Measurements from ENCODE around the gene SLC22A12. TPM values are rescaled to one million over a fixed set of nuclear protein-coding genes. Genes with fewer than 3 reads are reported as not detected.

SLC22A12 gene
- polyA plus RNA-seq, 1 of the 3 experiments (the other 2 are of a cell fraction) = not detected

GRCh38 chr11:64546600-64546999, 44.4 kb upstream of the SLC22A12 start:
- H3K9me2 ChIP-seq = no peaks in the 10 kb centered on the region
- no peak for DNase-seq
- H3K36me3 ChIP-seq (replicated peaks in 1 of 2; ENCODE audit: control insufficient read depth in 1 of 2, insufficient read depth in 2 of 2, low read length in 1 of 2) = no peaks in the 10 kb centered on the region
- no peaks in the 10 kb centered on the region for H3F3A ChIP-seq (replicated peaks; ENCODE audit: insufficient read depth)
- TF ChIP-seq RXRA (IDR thresholded peaks at IDR 0.05; ENCODE audit: borderline replicate concordance, low read depth) = no peak
- no peak for TF ChIP-seq EZH2phosphoT487 (IDR thresholded peaks at IDR 0.05; ENCODE audit: borderline replicate concordance, low read depth)
- no peak for TF ChIP-seq SIN3A (IDR thresholded peaks at IDR 0.05; ENCODE audit: borderline replicate concordance, low read depth, low read length)
- TF ChIP-seq RCOR1 (IDR thresholded peaks at IDR 0.05; ENCODE audit: low read length) = no peak
- TF ChIP-seq EP300 (IDR thresholded peaks at IDR 0.05; ENCODE audit: borderline replicate concordance in 1 of 2, low read depth in 1 of 2, low read length in 1 of 2) = no peak
- H3K4me1 ChIP-seq (ENCODE audit: control insufficient read depth in 1 of 2, insufficient read depth in 2 of 2, low read depth in 1 of 2, low read length in 1 of 2) = no peaks in the 10 kb centered on the region
- H3K27ac ChIP-seq (ENCODE audit: low read depth in 2 of 2, low read length in 1 of 2) = no peak overlapping the region
- no peaks in the 10 kb centered on the region for H3K79me2 ChIP-seq (ENCODE audit: insufficient read depth)
- no peak overlapping the region for H2AFZ ChIP-seq (ENCODE audit: low read depth)
- WGBS (ENCODE audit: low lambda C conversion rate) = 67% methylated on average over 8 of the region's 8 CpGs
- H3K9ac ChIP-seq = no peak overlapping the region
- H3K4me2 ChIP-seq = no peak overlapping the region
- H3K27me3 ChIP-seq (ENCODE audit: insufficient read depth) = no peaks in the 10 kb centered on the region; the same call in 1 of the 2 replicates
- POLR2A ChIA-PET = no interaction called here
- CTCF ChIA-PET = interaction anchor here (1.5 to 5.0 kb wide), 2 partner anchors 28 to 102 kb away, joined by 3 to 27 read pairs; no protein-coding TSS in a partner anchor
- H3K9me3 ChIP-seq = no peaks in the 10 kb centered on the region
- H4K20me1 ChIP-seq (ENCODE audit: insufficient read depth) = no peaks in the 10 kb centered on the region
- H3K4me3 ChIP-seq (ENCODE audit: low read depth in 2 of 2, low read length in 1 of 2) = no peak overlapping the region

- ChIA-PET CTCF (interaction anchor here (0.7 to 5.0 kb wide), 3 partner anchors 39 to 100 kb away, joined by 3 to 27 read pairs (median 12); no protein-coding TSS in a partner anchor), POLR2A (interaction anchor here (0.7 kb wide), 1 partner anchor 159 kb away, joined by 4 read pairs; no protein-coding TSS in a partner anchor)
- no peaks in the 10 kb centered on the region for H3K79me2 ChIP-seq (ENCODE audit: insufficient read depth)
- no peaks in the 10 kb centered on the region for H3F3A ChIP-seq (replicated peaks; ENCODE audit: insufficient read depth)
- H3K36me3 ChIP-seq (replicated peaks in 1 of 2; ENCODE audit: control insufficient read depth in 1 of 2, insufficient read depth in 2 of 2, low read length in 1 of 2) = no peaks in the 10 kb centered on the region
- H3K9me2 ChIP-seq = no peaks in the 10 kb centered on the region
- DNase-seq = no peak
- H3K9me3 ChIP-seq = no peaks in the 10 kb centered on the region
- H3K9ac ChIP-seq = no peak overlapping the region
- peaks cover 0 to 5% of the 10 kb centered on the region in 2 experiments; a peak in 1 of 4 replicates for H3K4me1 ChIP-seq (ENCODE audit: control insufficient read depth in 1 of 2, insufficient read depth in 2 of 2, low read depth in 1 of 2, low read length in 1 of 2)
- H3K27ac ChIP-seq (ENCODE audit: low read depth in 2 of 2, low read length in 1 of 2) = no peak overlapping the region
- no peak overlapping the region for H3K4me3 ChIP-seq (ENCODE audit: low read depth in 2 of 2, low read length in 1 of 2)
- no peak overlapping the region for H2AFZ ChIP-seq (ENCODE audit: low read depth)
- H3K27me3 ChIP-seq (ENCODE audit: insufficient read depth) = no peaks in the 10 kb centered on the region; the same call in 1 of the 2 replicates
- TF ChIP-seq ZBTB33 (IDR thresholded peaks at IDR 0.05; ENCODE audit: borderline replicate concordance, low read depth) (no peak), CTCF (IDR thresholded peaks at IDR 0.05) (no peak), TAF1 (IDR thresholded peaks at IDR 0.05; ENCODE audit: borderline replicate concordance, low read depth, low read length) (no peak), NRF1 (IDR thresholded peaks at IDR 0.05; ENCODE audit: low read depth, low read length) (no peak), MEF2A (IDR thresholded peaks at IDR 0.05; ENCODE audit: borderline replicate concordance, low read depth) (no peak), PBX3 (IDR thresholded peaks at IDR 0.05) (no peak), USF2 (IDR thresholded peaks at IDR 0.05; ENCODE audit: borderline replicate concordance, low read depth, low read length) (no peak), FOSL2 (IDR thresholded peaks at IDR 0.05; ENCODE audit: borderline replicate concordance, low read depth) (no peak), EZH2phosphoT487 (IDR thresholded peaks at IDR 0.05; ENCODE audit: borderline replicate concordance, low read depth) (no peak)
- no peak overlapping the region for H3K4me2 ChIP-seq
- WGBS (ENCODE audit: low lambda C conversion rate) = 47% methylated on average over 4 of the region's 4 CpGs
- H4K20me1 ChIP-seq (ENCODE audit: insufficient read depth) = no peaks in the 10 kb centered on the region
Observed at GRCh38 chr11:64549969-64550368, 41.1 kb upstream of the SLC22A12 start.
